Central memory CD8-positive, alpha-beta T cell (primary cell): Measurements from ENCODE around the gene ABCA2.

Source experiments
- ATAC-seq: fragments of 150-1000 bp; cut with Tn5 transposase; replicated peaks from 2 replicates; pipeline ENCODE4 v1.10.0; 2022; ENCODE audit warnings: mild to moderate bottlenecking, moderate FRiP score, moderate number of reproducible peaks; ENCODE audit not compliant: poor library complexity, severe bottlenecking; ENCODE audit errors: extremely low read depth
- DNase-seq, 2 donors: peaks; one replicate each; pipeline ENCODE4 v3.0.0; 2021; ENCODE audit warnings: low spot score in 2 of 2
- H3K27ac Mint-ChIP-seq: one replicate; pipeline ENCODE4 v1.8.0; 2022; ENCODE audit warnings: low read depth, mild to moderate bottlenecking, moderate library complexity, mixed read lengths
- H3K27me3 Mint-ChIP-seq: one replicate; pipeline ENCODE4 v1.8.0; 2022; ENCODE audit warnings: mixed read lengths
- H3K36me3 Mint-ChIP-seq: one replicate; pipeline ENCODE4 v1.8.0; 2022; ENCODE audit warnings: mild to moderate bottlenecking, moderate library complexity, mixed read lengths; ENCODE audit not compliant: insufficient read depth
- H3K4me1 Mint-ChIP-seq: one replicate; pipeline ENCODE4 v1.8.0; 2022; ENCODE audit warnings: mixed read lengths
- H3K4me3 Mint-ChIP-seq: one replicate; pipeline ENCODE4 v1.8.0; 2022; ENCODE audit warnings: mild to moderate bottlenecking, moderate library complexity, mixed read lengths
- H3K9me3 Mint-ChIP-seq: one replicate; pipeline ENCODE4 v1.8.0; 2022; ENCODE audit warnings: mixed read lengths

ABCA2 gene

DNA sequence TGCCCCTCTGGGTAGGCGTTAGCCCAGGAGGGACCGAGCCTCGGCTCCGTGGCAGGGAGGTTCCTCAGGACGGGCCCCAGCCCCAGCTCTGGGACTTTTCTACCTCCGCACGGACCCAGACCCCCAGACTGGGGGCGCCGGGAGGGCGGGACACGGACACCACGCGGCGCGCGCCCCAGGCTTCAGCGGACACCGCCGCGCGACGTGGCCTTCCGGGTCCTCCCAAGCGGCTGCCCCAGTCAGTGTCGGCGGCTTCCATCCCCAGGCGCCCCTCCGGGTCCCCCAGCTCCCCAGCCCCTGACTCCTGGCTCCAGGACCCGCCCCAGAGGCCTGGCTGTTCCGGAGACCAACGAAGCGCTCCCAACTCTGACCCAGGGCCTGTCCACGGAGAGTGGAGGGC is 42.2 kb downstream of the ABCA2 start:
- Mint-ChIP-seq H3K4me1 (peaks cover 7% of the 10 kb centered on the region), H3K4me3 (no peak overlapping the region), H3K9me3 (no peaks in the 10 kb centered on the region), H3K36me3 (peaks cover 2% of the 10 kb centered on the region), H3K27ac (no peak overlapping the region), H3K27me3 (peaks cover 12% of the 10 kb centered on the region)
- DNase-seq, result no peak
- ATAC-seq, result no peak

DNA sequence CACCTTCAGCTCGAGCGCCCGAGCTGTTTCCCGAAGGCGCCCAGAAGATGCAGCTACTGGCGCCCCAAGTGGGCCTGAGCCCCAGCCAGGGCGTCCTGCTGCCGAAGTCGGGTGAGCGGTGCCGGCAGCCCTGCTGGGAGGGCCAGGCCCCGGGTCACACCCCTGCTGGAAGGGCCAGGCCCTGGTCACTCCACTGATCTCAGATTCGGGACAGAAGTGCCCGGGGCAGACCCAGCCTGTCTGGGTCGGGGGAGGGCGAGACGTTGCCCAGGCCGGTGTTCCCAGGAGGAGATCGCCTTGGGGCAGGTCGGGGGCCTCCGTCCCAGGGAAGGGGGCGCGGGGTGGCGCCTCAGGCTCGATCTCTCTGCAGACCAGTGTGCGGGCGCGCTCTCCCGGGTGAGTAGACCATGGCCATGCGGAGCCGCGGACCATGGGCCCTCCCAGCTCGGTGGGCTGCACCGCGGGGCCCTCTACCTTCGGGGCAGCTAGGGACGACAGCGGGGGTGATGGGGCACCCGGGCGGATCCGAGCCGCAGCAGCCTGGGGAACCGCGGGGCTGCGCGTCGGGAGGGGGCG is 42.9 kb downstream of the ABCA2 start:
- H3K4me1 Mint-ChIP-seq, result peaks cover 7% of the 10 kb centered on the region
- ATAC-seq (peak; percentile 43), DNase-seq (no peak)
- H3K4me3 Mint-ChIP-seq, result peak overlapping the region; percentile 41
- H3K27ac Mint-ChIP-seq, result no peak overlapping the region
- H3K36me3 Mint-ChIP-seq, result peaks cover 2% of the 10 kb centered on the region
- H3K27me3 Mint-ChIP-seq, result peaks cover 12% of the 10 kb centered on the region
- no peaks in the 10 kb centered on the region for H3K9me3 Mint-ChIP-seq

- H3K4me1 Mint-ChIP-seq, result peaks cover 7% of the 10 kb centered on the region
- no peak overlapping the region for H3K27ac Mint-ChIP-seq
- peak overlapping the region; percentile 41 for H3K4me3 Mint-ChIP-seq
- H3K9me3 Mint-ChIP-seq, result no peaks in the 10 kb centered on the region
- H3K36me3 Mint-ChIP-seq, result peaks cover 2% of the 10 kb centered on the region
- peaks cover 12% of the 10 kb centered on the region for H3K27me3 Mint-ChIP-seq
- DNase-seq (no peak), ATAC-seq (no peak)
Observed at GRCh38 chr9:136984464-136985026, 43.5 kb downstream of the ABCA2 start.

GRCh38 chr9:136983656-136984314 is 44.3 kb downstream of the ABCA2 start:
- no peaks in the 10 kb centered on the region for H3K9me3 Mint-ChIP-seq
- H3K27ac Mint-ChIP-seq, result no peak overlapping the region
- H3K4me1 Mint-ChIP-seq, result peaks cover 7% of the 10 kb centered on the region
- peaks cover 2% of the 10 kb centered on the region for H3K36me3 Mint-ChIP-seq
- peaks cover 12% of the 10 kb centered on the region for H3K27me3 Mint-ChIP-seq
- DNase-seq, result no peak
- no peak overlapping the region for H3K4me3 Mint-ChIP-seq
- ATAC-seq, result no peak

GRCh38 chr9:136983167-136983566 is 44.9 kb downstream of the ABCA2 start:
- DNase-seq, result no peak
- Mint-ChIP-seq H3K27ac (no peak overlapping the region), H3K4me1 (peaks cover 7% of the 10 kb centered on the region), H3K9me3 (no peaks in the 10 kb centered on the region), H3K27me3 (peaks cover 12% of the 10 kb centered on the region), H3K36me3 (peaks cover 2% of the 10 kb centered on the region), H3K4me3 (no peak overlapping the region)
- no peak for ATAC-seq

- Mint-ChIP-seq H3K27me3 (peaks cover 12% of the 10 kb centered on the region), H3K4me3 (no peak within 1 kb of the TSS), H3K4me1 (peaks cover 7% of the 10 kb centered on the region), H3K27ac (no peak within 1 kb of the TSS), H3K36me3 (peaks cover 2% of the 10 kb centered on the region), H3K9me3 (no peaks in the 10 kb centered on the region)
- ATAC-seq, result no peak
- no peak for DNase-seq
Observed at GRCh38 chr9:136982232-136983051, 45.6 kb downstream of the ABCA2 start, which contains the start of gene LCNL1. Gene LCNL1, plus strand, starts transcription at chr9:136982993. Its CDS starts 594 bp downstream, at chr9:136983587.

GRCh38 chr9:136981588-136982231 is 46.3 kb downstream of the ABCA2 start:
- Mint-ChIP-seq H3K4me1 (peaks cover 7% of the 10 kb centered on the region), H3K36me3 (peaks cover 2% of the 10 kb centered on the region), H3K9me3 (no peaks in the 10 kb centered on the region), H3K27ac (no peak overlapping the region), H3K4me3 (no peak overlapping the region), H3K27me3 (peaks cover 12% of the 10 kb centered on the region)
- DNase-seq, result no peak
- ATAC-seq, result no peak

DNA sequence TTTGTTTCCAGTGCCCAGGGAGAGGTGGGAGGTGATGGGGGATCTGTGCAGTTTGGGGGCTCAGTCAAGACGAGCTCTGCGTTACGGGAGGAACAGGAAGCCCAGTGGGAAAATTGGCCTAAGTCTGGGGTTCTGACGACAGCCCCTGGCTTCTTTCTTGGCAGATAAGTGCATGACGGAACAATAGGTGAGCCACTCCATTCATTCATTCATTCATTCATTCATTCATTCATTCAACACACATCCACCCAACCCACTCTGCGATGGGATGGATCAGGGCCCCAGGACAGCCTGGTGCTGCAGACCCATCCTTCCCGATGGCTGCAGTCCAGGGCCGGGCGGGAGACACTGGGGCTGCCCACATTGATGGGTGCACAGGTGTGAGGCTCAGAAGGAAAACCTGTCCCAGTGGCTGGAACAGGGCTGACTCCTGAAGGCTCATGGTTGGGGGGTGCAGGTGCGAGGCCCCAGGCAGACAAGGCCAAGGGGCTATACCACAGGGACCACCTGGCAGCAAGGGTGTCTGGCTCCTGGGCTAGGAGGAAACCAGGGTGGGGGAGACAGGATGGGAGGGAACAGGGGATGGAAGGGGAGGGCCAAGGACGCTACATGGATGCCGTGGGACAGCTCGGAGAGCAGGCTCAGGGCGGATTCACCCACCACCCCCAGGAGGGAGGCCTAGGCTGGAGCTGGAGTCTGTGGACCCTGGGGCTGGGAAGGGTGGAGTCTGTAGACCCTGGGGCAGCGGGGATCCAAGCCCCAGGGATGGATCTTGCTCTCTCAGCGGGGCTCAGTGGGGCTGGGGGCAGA is 47.2 kb downstream of the ABCA2 start:
- ATAC-seq (no peak), DNase-seq (no peak)
- peaks cover 2% of the 10 kb centered on the region for H3K36me3 Mint-ChIP-seq
- H3K4me3 Mint-ChIP-seq, result no peak overlapping the region
- peaks cover 15% of the 10 kb centered on the region for H3K4me1 Mint-ChIP-seq
- H3K9me3 Mint-ChIP-seq, result no peaks in the 10 kb centered on the region
- peaks cover 12% of the 10 kb centered on the region for H3K27me3 Mint-ChIP-seq
- H3K27ac Mint-ChIP-seq, result no peak overlapping the region

GRCh38 chr9:136979769-136980587 is 48.1 kb downstream of the ABCA2 start:
- DNase-seq, result no peak
- Mint-ChIP-seq H3K9me3 (no peaks in the 10 kb centered on the region), H3K4me3 (no peak overlapping the region), H3K27me3 (peaks cover 12% of the 10 kb centered on the region), H3K36me3 (peaks cover 2% of the 10 kb centered on the region), H3K27ac (no peak overlapping the region), H3K4me1 (peaks cover 24% of the 10 kb centered on the region)
- no peak for ATAC-seq

- no peak for DNase-seq
- Mint-ChIP-seq H3K27ac (no peak overlapping the region), H3K36me3 (peaks cover 2% of the 10 kb centered on the region), H3K4me3 (no peak overlapping the region), H3K9me3 (no peaks in the 10 kb centered on the region), H3K27me3 (peaks cover 6% of the 10 kb centered on the region), H3K4me1 (peaks cover 25% of the 10 kb centered on the region)
- ATAC-seq, result no peak
Observed at GRCh38 chr9:136978865-136979544, 49.0 kb downstream of the ABCA2 start.
